ENCODE measurements around the gene CPAMD8. TPM values are rescaled to one million over a fixed set of nuclear protein-coding genes. Genes with fewer than 3 reads are reported as not detected.
"Not testable (repeated sequence)": the region's sequence is repeated elsewhere in the genome, so short reads cannot be mapped to it uniquely, and the experiment has no call there.

Gene CPAMD8
- total RNA-seq, 2 donors from 2014 or later: 0.28 to 0.43 TPM

- no peak for ATAC-seq (replicated peaks in 1 of 2)
- peaks cover 6% of the 10 kb centered on the region for H3K27me3 Mint-ChIP-seq (ENCODE audit: low read depth)
These were observed 139.0 kb downstream of the CPAMD8 start for GRCh38 chr19:16887353-16888265.

GRCh38 chr19:16886305-16886880 lies 140.2 kb downstream of the CPAMD8 start:
- Mint-ChIP-seq H3K36me3 (ENCODE audit: insufficient read depth in 2 of 2) (peaks cover 10% of the 10 kb centered on the region in 2 donors), H3K4me3 (no peak overlapping the region), H3K27me3 (ENCODE audit: low read depth) (no peaks in the 10 kb centered on the region), H3K9me3 (peaks cover 6 to 7% of the 10 kb centered on the region in 2 donors), H3K27ac (no peak overlapping the region), H3K4me1 (ENCODE audit: low read depth) (no peaks in the 10 kb centered on the region)
- DNase-seq: no peak
- ATAC-seq (replicated peaks in 1 of 2): no peak

More at GRCh38 chr19:16887353-16888265, 139.0 kb downstream of the CPAMD8 start:
- no peak overlapping the region for H3K4me3 Mint-ChIP-seq
- DNase-seq: no peak
- peaks cover 4 to 5% of the 10 kb centered on the region in 2 donors for H3K36me3 Mint-ChIP-seq (ENCODE audit: insufficient read depth in 2 of 2)
- no peaks in the 10 kb centered on the region for H3K4me1 Mint-ChIP-seq (ENCODE audit: low read depth)
- peaks cover 2 to 4% of the 10 kb centered on the region in 2 donors for H3K9me3 Mint-ChIP-seq
- no peak overlapping the region for H3K27ac Mint-ChIP-seq

- Mint-ChIP-seq H3K27me3 (ENCODE audit: low read depth) (no peaks in the 10 kb centered on the region), H3K9me3 (peaks cover 7 to 10% of the 10 kb centered on the region in 2 donors), H3K4me1 (ENCODE audit: low read depth) (no peaks in the 10 kb centered on the region), H3K4me3 (no peak overlapping the region), H3K27ac (no peak overlapping the region), H3K36me3 (ENCODE audit: insufficient read depth in 2 of 2) (peaks cover 12 to 17% of the 10 kb centered on the region in 2 donors)
- ATAC-seq (replicated peaks in 1 of 2): no peak
- no peak for DNase-seq
These were observed 141.4 kb downstream of the CPAMD8 start for GRCh38 chr19:16885166-16885565.

- no peak overlapping the region for H3K4me3 Mint-ChIP-seq
- H3K27ac Mint-ChIP-seq: no peak overlapping the region
- H3K27me3 Mint-ChIP-seq (ENCODE audit: low read depth): no peaks in the 10 kb centered on the region
- H3K4me1 Mint-ChIP-seq (ENCODE audit: low read depth): no peaks in the 10 kb centered on the region
- H3K9me3 Mint-ChIP-seq: peaks cover 7 to 10% of the 10 kb centered on the region in 2 donors
- DNase-seq: no peak
- ATAC-seq (replicated peaks in 1 of 2): no peak
- H3K36me3 Mint-ChIP-seq (ENCODE audit: insufficient read depth in 2 of 2): peaks cover 12 to 18% of the 10 kb centered on the region in 2 donors
These were observed 143.1 kb downstream of the CPAMD8 start for GRCh38 chr19:16883522-16883921.

- peaks cover 12 to 20% of the 10 kb centered on the region in 2 donors for H3K36me3 Mint-ChIP-seq (ENCODE audit: insufficient read depth in 2 of 2)
- no peak for ATAC-seq (replicated peaks in 1 of 2)
- peaks cover 7 to 10% of the 10 kb centered on the region in 2 donors for H3K9me3 Mint-ChIP-seq
- no peak overlapping the region for H3K27ac Mint-ChIP-seq
- no peak overlapping the region for H3K4me3 Mint-ChIP-seq
- no peak for DNase-seq
- H3K4me1 Mint-ChIP-seq (ENCODE audit: low read depth): no peaks in the 10 kb centered on the region
- no peaks in the 10 kb centered on the region for H3K27me3 Mint-ChIP-seq (ENCODE audit: low read depth)
These were observed 144.5 kb downstream of the CPAMD8 start for GRCh38 chr19:16882146-16882545.

- ATAC-seq (replicated peaks in 1 of 2): no peak
- Mint-ChIP-seq H3K4me3 (no peak overlapping the region), H3K27ac (no peak overlapping the region), H3K27me3 (ENCODE audit: low read depth) (no peaks in the 10 kb centered on the region), H3K4me1 (ENCODE audit: low read depth) (no peaks in the 10 kb centered on the region), H3K9me3 (peaks cover 7 to 10% of the 10 kb centered on the region in 2 donors), H3K36me3 (ENCODE audit: insufficient read depth in 2 of 2) (peaks cover 12 to 20% of the 10 kb centered on the region in 2 donors)
- DNase-seq: no peak
These were observed 145.6 kb downstream of the CPAMD8 start for GRCh38 chr19:16880884-16881554.

- ATAC-seq (replicated peaks in 1 of 2): no peak
- Mint-ChIP-seq H3K27me3 (ENCODE audit: low read depth) (no peaks in the 10 kb centered on the region), H3K4me1 (ENCODE audit: low read depth) (peaks cover 5% of the 10 kb centered on the region), H3K4me3 (no peak overlapping the region), H3K36me3 (ENCODE audit: insufficient read depth in 2 of 2) (peaks cover 19 to 32% of the 10 kb centered on the region in 2 donors), H3K27ac (no peak overlapping the region), H3K9me3 (peaks cover 7 to 18% of the 10 kb centered on the region in 2 donors)
- no peak for DNase-seq
These were observed 148.2 kb downstream of the CPAMD8 start for GRCh38 chr19:16878181-16878965.

GRCh38 chr19:16877581-16877980 lies 149.0 kb downstream of the CPAMD8 start:
- H3K4me1 Mint-ChIP-seq (ENCODE audit: low read depth): peaks cover 5% of the 10 kb centered on the region
- peaks cover 16 to 26% of the 10 kb centered on the region in 2 donors for H3K36me3 Mint-ChIP-seq (ENCODE audit: insufficient read depth in 2 of 2)
- H3K27ac Mint-ChIP-seq: no peak overlapping the region
- no peaks in the 10 kb centered on the region for H3K27me3 Mint-ChIP-seq (ENCODE audit: low read depth)
- ATAC-seq (replicated peaks in 1 of 2) (no peak), DNase-seq (no peak)
- no peak overlapping the region for H3K4me3 Mint-ChIP-seq
- H3K9me3 Mint-ChIP-seq: peaks cover 5 to 14% of the 10 kb centered on the region in 2 donors

GRCh38 chr19:16876904-16877361 lies 149.7 kb downstream of the CPAMD8 start:
- peaks cover 0 to 12% of the 10 kb centered on the region in 2 donors for H3K9me3 Mint-ChIP-seq
- H3K27ac Mint-ChIP-seq: peak overlapping the region; percentile 71
- peaks cover 11 to 22% of the 10 kb centered on the region in 2 donors for H3K36me3 Mint-ChIP-seq (ENCODE audit: insufficient read depth in 2 of 2)
- H3K27me3 Mint-ChIP-seq (ENCODE audit: low read depth): no peaks in the 10 kb centered on the region
- DNase-seq (no peak), ATAC-seq (replicated peaks in 1 of 2) (no peak)
- H3K4me3 Mint-ChIP-seq: no peak overlapping the region
- H3K4me1 Mint-ChIP-seq (ENCODE audit: low read depth): peaks cover 5% of the 10 kb centered on the region

GRCh38 chr19:16875584-16876555 lies 150.7 kb downstream of the CPAMD8 start:
- Mint-ChIP-seq H3K4me3 (no peak overlapping the region), H3K4me1 (ENCODE audit: low read depth) (peaks cover 5% of the 10 kb centered on the region), H3K36me3 (ENCODE audit: insufficient read depth in 2 of 2) (peaks cover 9 to 24% of the 10 kb centered on the region in 2 donors), H3K27me3 (ENCODE audit: low read depth) (no peaks in the 10 kb centered on the region), H3K27ac (peak overlapping the region; percentile 50), H3K9me3 (peaks cover 0 to 8% of the 10 kb centered on the region in 2 donors)
- ATAC-seq (replicated peaks in 1 of 2) (no peak), DNase-seq (no peak)

- ATAC-seq (replicated peaks in 1 of 2); H3K4me1 Mint-ChIP-seq (ENCODE audit: low read depth); H3K4me3 Mint-ChIP-seq; H3K9me3 Mint-ChIP-seq; DNase-seq; H3K27me3 Mint-ChIP-seq (ENCODE audit: low read depth): not testable (repeated sequence)
- H3K27ac Mint-ChIP-seq: peak overlapping the region; percentile 78
- peaks cover 7 to 17% of the 10 kb centered on the region in 2 donors for H3K36me3 Mint-ChIP-seq (ENCODE audit: insufficient read depth in 2 of 2)
These were observed 151.7 kb downstream of the CPAMD8 start for GRCh38 chr19:16874978-16875299.
